Cardiac muscle cell (in vitro differentiated cells and primary cell): Measurements from ENCODE around the gene COTL1. TPM values are rescaled to one million over a fixed set of nuclear protein-coding genes. Genes with fewer than 3 reads are reported as not detected.

Experiments used
- DNase-seq, 2 donors: peaks; one replicate each; pipeline versions ENCODE4 v3.0.0 to v3.0.0-alpha.2; 2010 to 2017; ENCODE audit warnings: low read depth in 1 of 2, low spot score in 1 of 2
- H3K27ac ChIP-seq: fragments of 200-600 bp; sonication (generic); 2 replicates; pipeline ENCODE4 v1.5.1; 2016
- H3K27me3 ChIP-seq: fragments of 200-600 bp; sonication (generic); 2 replicates; pipeline ENCODE4 v1.6.0; 2016; ENCODE audit warnings: control low read depth
- H3K36me3 ChIP-seq: fragments of 200-600 bp; sonication (generic); 2 replicates; pipeline ENCODE4 v1.5.1; 2016; ENCODE audit warnings: control low read depth
- H3K4me1 ChIP-seq: fragments of 200-600 bp; sonication (generic); 2 replicates; pipeline ENCODE4 v1.8.1; 2017; ENCODE audit warnings: low read depth, mild to moderate bottlenecking, mixed run types
- H3K4me3 ChIP-seq: fragments of 200-600 bp; sonication (generic); 2 replicates; pipeline ENCODE4 v1.5.1; 2016; ENCODE audit warnings: mild to moderate bottlenecking
- H3K9me3 ChIP-seq: fragments of 200-600 bp; sonication (generic); 2 replicates; pipeline ENCODE4 v1.5.1; 2017; ENCODE audit warnings: low read depth, mild to moderate bottlenecking, control low read depth
- polyA plus RNA-seq: library from polyadenylated mRNA; unstranded; fragments of >200 nt; fragmentation: Nextera tagmentation; extraction: Ambion mirVana; gene quantifications from 2 replicates; pipeline ENCODE4 v1.2.1, GENCODE V29; 2016
- total RNA-seq: library from RNA; depleted of rRNA; stranded (reverse); fragments of >200 nt; gene quantifications from 2 replicates; pipeline ENCODE4 v1.2.3, GENCODE V29; 2016
- TF ChIP-seq, protein P1 (sequence below): IDR thresholded peaks from 2 replicates; pipeline ENCODE4 v1.5.1; 2012; ENCODE audit warnings: low read depth, mild to moderate bottlenecking, low read length

Gene COTL1
- total and polyA plus RNA-seq, 2 experiments from 2014 or later = 32.3 to 70.2 TPM

DNA sequence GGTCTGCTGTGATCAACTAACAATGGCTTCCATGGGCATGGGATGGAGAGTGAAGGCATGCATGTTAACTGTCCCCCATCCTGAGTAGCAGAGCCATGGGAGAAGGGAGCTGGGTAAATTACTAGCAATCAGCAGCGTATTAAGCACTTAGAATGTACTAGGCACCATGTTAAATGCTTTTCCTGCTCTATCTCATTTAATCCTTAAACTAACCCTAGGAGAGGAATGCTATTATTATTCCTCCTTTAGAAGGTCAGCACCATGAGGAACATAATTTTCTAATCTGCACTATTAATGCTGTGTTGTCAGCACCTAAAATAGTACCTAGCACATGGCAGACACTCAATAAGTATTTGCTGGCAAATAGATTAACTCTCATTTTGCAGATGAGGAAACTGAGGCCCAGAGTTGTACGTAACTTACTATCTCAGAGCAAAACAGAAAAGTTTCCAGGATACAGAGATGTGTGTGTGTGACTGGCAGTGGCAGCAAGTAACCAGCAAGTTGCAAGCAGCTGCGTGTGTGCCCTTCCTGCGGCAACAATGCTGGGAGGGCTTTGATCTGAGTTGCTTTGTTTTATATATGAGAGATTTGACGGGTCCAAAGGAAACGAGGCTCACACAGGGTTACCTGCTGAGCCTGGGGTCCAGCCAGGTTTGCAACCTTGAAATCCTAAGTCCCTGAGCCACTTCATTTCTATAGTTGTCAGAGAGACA is 23.9 kb upstream of the COTL1 start:
- no peaks in the 10 kb centered on the region for H3K36me3 ChIP-seq
- H3K27me3 ChIP-seq = no peaks in the 10 kb centered on the region
- no peak for DNase-seq
- H3K4me3 ChIP-seq = no peak overlapping the region
- H3K4me1 ChIP-seq = no peaks in the 10 kb centered on the region
- no peaks in the 10 kb centered on the region for H3K9me3 ChIP-seq
- TF ChIP-seq, protein P1, sequence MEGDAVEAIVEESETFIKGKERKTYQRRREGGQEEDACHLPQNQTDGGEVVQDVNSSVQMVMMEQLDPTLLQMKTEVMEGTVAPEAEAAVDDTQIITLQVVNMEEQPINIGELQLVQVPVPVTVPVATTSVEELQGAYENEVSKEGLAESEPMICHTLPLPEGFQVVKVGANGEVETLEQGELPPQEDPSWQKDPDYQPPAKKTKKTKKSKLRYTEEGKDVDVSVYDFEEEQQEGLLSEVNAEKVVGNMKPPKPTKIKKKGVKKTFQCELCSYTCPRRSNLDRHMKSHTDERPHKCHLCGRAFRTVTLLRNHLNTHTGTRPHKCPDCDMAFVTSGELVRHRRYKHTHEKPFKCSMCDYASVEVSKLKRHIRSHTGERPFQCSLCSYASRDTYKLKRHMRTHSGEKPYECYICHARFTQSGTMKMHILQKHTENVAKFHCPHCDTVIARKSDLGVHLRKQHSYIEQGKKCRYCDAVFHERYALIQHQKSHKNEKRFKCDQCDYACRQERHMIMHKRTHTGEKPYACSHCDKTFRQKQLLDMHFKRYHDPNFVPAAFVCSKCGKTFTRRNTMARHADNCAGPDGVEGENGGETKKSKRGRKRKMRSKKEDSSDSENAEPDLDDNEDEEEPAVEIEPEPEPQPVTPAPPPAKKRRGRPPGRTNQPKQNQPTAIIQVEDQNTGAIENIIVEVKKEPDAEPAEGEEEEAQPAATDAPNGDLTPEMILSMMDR = no peak
- H3K27ac ChIP-seq = no peak overlapping the region

GRCh38 chr16:84640145-84640544 is 22.3 kb upstream of the COTL1 start:
- Histone ChIP-seq H3K9me3 (no peaks in the 10 kb centered on the region), H3K27ac (no peak overlapping the region), H3K27me3 (no peaks in the 10 kb centered on the region), H3K4me1 (no peaks in the 10 kb centered on the region), H3K36me3 (no peaks in the 10 kb centered on the region), H3K4me3 (no peak overlapping the region)
- TF ChIP-seq, protein P1 = no peak
- DNase-seq = no peak

DNA sequence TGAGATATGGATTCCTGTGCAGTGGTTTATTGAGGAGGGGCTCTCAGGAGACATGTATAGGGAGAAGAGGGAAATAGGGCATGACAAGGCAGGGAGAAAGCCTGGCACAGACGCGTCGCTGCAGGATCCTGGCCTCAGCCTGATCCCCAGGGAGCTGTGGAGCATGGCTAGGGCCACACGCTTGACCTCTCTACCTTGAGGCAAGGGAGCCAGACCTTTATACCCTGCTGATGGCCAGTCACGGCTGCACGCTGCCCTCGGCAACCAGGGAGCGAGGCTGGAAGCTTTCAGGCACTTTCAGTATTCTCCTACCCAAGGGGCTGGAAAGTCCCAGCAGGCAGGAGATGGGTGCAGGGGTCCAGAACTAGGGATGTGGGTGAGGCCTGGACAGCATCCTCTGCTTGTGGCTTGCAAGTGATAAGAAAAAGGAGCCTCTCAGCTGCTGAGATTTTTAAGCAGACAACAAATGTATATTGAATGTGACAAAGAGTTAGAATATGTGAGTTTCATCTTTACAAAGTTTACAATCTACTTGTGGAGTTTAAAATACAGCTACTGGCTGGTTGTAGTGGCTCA is 20.4 kb upstream of the COTL1 start:
- DNase-seq = no peak
- no peaks in the 10 kb centered on the region for H3K27me3 ChIP-seq
- H3K9me3 ChIP-seq = no peaks in the 10 kb centered on the region
- H3K4me1 ChIP-seq = no peaks in the 10 kb centered on the region
- H3K36me3 ChIP-seq = no peaks in the 10 kb centered on the region
- no peak overlapping the region for H3K4me3 ChIP-seq
- TF ChIP-seq, protein P1 = no peak
- no peak overlapping the region for H3K27ac ChIP-seq

DNA sequence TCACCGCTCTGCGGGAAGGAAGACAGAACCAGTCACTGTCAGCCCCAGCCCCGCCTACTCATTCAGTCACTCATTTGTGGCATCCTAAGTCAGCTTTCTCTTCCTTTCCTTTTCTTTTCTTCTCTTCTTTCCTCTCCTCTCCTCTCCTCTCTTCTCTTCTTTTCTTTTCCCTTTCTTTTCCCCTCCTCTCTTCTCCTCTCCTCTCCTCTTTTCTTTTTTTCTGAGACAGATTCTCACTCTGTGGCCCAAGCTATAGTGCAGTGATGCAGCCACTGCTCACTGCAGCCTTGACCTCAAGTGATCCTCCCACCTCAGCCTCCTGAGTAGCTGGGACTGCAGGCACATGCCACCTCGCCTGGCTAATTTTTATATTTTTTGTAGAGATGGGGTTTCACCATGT is 19.8 kb upstream of the COTL1 start:
- Histone ChIP-seq H3K27ac (no peak overlapping the region), H3K4me3 (no peak overlapping the region), H3K36me3 (no peaks in the 10 kb centered on the region), H3K9me3 (no peaks in the 10 kb centered on the region), H3K27me3 (no peaks in the 10 kb centered on the region), H3K4me1 (no peaks in the 10 kb centered on the region)
- TF ChIP-seq, protein P1 = no peak
- DNase-seq = no peak

DNA sequence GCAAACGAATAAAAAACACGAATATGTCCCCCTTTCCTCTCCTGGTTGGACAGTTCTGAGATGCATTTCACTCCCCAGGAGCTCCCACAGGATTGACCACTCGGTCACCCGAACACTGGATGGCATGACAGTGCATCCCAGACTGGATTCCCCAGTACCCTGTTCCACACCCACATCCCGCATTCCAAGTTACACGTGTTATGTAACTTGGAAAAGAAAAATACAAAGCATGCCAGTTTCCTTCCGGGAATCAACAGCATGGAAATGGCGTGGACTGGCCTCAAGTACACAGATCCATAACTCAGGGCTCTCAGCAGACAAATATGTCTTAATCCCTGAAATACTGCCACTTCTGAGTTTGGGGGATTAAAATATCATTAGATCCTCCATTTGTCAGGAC is 17.8 kb upstream of the COTL1 start:
- no peak for DNase-seq
- Histone ChIP-seq H3K4me3 (no peak overlapping the region), H3K27ac (no peak overlapping the region), H3K27me3 (no peaks in the 10 kb centered on the region), H3K9me3 (no peaks in the 10 kb centered on the region), H3K36me3 (no peaks in the 10 kb centered on the region), H3K4me1 (no peaks in the 10 kb centered on the region)
- TF ChIP-seq, protein P1 = no peak
